KOPT-K1 (cell line): ENCODE measurements around the gene TMEM9.

ENCODE experiments used
- H3K27ac ChIP-seq: fragments of 200-600 bp; sonication (generic); 2 replicates; pipeline ENCODE4 v1.5.1; 2016; ENCODE audit warnings: antibody characterized with exemption, mild to moderate bottlenecking, low read depth, low read length; ENCODE audit not compliant: poor library complexity, severe bottlenecking
- H3K36me3 ChIP-seq: fragments of 200-600 bp; sonication (generic); 2 replicates; pipeline ENCODE4 v1.5.1; 2017; ENCODE audit warnings: antibody characterized with exemption, mild to moderate bottlenecking, low read length, moderate library complexity; ENCODE audit not compliant: insufficient read depth
- H3K9me3 ChIP-seq: fragments of 200-600 bp; sonication (generic); 2 replicates; pipeline ENCODE4 v1.5.1; 2017; ENCODE audit warnings: antibody characterized with exemption, low read length, mild to moderate bottlenecking; ENCODE audit not compliant: insufficient read depth, poor library complexity, severe bottlenecking

Gene TMEM9

GRCh38 chr1:201143726-201144635 lies 10.3 kb downstream of the TMEM9 start:
- H3K36me3 ChIP-seq: peaks cover 92% of the 10 kb centered on the region
- H3K27ac ChIP-seq: no peak overlapping the region

GRCh38 chr1:201142849-201143725 lies 11.2 kb downstream of the TMEM9 start:
- Histone ChIP-seq H3K27ac (no peak overlapping the region), H3K36me3 (peaks cover 92% of the 10 kb centered on the region)

More at GRCh38 chr1:201143726-201144635, 10.3 kb downstream of the TMEM9 start:
- H3K9me3 ChIP-seq: no peaks in the 10 kb centered on the region

GRCh38 chr1:201142011-201142848 lies 12.0 kb downstream of the TMEM9 start:
- Histone ChIP-seq H3K36me3 (peaks cover 93% of the 10 kb centered on the region), H3K9me3 (no peaks in the 10 kb centered on the region), H3K27ac (no peak overlapping the region)

More at GRCh38 chr1:201142849-201143725, 11.2 kb downstream of the TMEM9 start:
- no peaks in the 10 kb centered on the region for H3K9me3 ChIP-seq

- no peaks in the 10 kb centered on the region for H3K9me3 ChIP-seq
- no peak overlapping the region for H3K27ac ChIP-seq
- H3K36me3 ChIP-seq: peaks cover 88% of the 10 kb centered on the region
Observed at GRCh38 chr1:201141418-201141817, 12.9 kb downstream of the TMEM9 start.

- Histone ChIP-seq H3K36me3 (peaks cover 88% of the 10 kb centered on the region), H3K27ac (no peak overlapping the region), H3K9me3 (no peaks in the 10 kb centered on the region)
Observed at GRCh38 chr1:201140941-201141260, 13.4 kb downstream of the TMEM9 start.

- no peaks in the 10 kb centered on the region for H3K9me3 ChIP-seq
- H3K36me3 ChIP-seq: peaks cover 88% of the 10 kb centered on the region
- H3K27ac ChIP-seq: no peak overlapping the region
Observed at GRCh38 chr1:201140235-201140940, 13.9 kb downstream of the TMEM9 start.

- Histone ChIP-seq H3K36me3 (peaks cover 87% of the 10 kb centered on the region), H3K27ac (no peak overlapping the region), H3K9me3 (no peaks in the 10 kb centered on the region)
Observed at GRCh38 chr1:201139756-201140155, 14.5 kb downstream of the TMEM9 start.

GRCh38 chr1:201139306-201139705 lies 15.0 kb downstream of the TMEM9 start:
- peaks cover 83% of the 10 kb centered on the region for H3K36me3 ChIP-seq

GRCh38 chr1:201138311-201138840 lies 15.9 kb downstream of the TMEM9 start:
- Histone ChIP-seq H3K9me3 (no peaks in the 10 kb centered on the region), H3K36me3 (peaks cover 73% of the 10 kb centered on the region), H3K27ac (no peak overlapping the region)

More at GRCh38 chr1:201139306-201139705, 15.0 kb downstream of the TMEM9 start:
- H3K9me3 ChIP-seq: no peaks in the 10 kb centered on the region
- no peak overlapping the region for H3K27ac ChIP-seq

- Histone ChIP-seq H3K27ac (no peak overlapping the region), H3K9me3 (no peaks in the 10 kb centered on the region), H3K36me3 (peaks cover 67% of the 10 kb centered on the region)
Observed at GRCh38 chr1:201137579-201138310, 16.5 kb downstream of the TMEM9 start.

- H3K27ac ChIP-seq: no peak overlapping the region
- H3K9me3 ChIP-seq: no peaks in the 10 kb centered on the region
- H3K36me3 ChIP-seq: peaks cover 60% of the 10 kb centered on the region; the same call in 1 of the 2 replicates
Observed at GRCh38 chr1:201137024-201137392, 17.3 kb downstream of the TMEM9 start.

- peaks cover 58% of the 10 kb centered on the region; the same call in 1 of the 2 replicates for H3K36me3 ChIP-seq
- H3K27ac ChIP-seq: no peak overlapping the region
- H3K9me3 ChIP-seq: no peaks in the 10 kb centered on the region
Observed at GRCh38 chr1:201136355-201137023, 17.8 kb downstream of the TMEM9 start.

- H3K9me3 ChIP-seq: no peaks in the 10 kb centered on the region
- peaks cover 38% of the 10 kb centered on the region; the same call in 1 of the 2 replicates for H3K36me3 ChIP-seq
- no peak overlapping the region for H3K27ac ChIP-seq
Observed at GRCh38 chr1:201134405-201134804, 19.9 kb downstream of the TMEM9 start.
